ENCODE data around the gene TIMM50.

TIMM50 gene

DNA sequence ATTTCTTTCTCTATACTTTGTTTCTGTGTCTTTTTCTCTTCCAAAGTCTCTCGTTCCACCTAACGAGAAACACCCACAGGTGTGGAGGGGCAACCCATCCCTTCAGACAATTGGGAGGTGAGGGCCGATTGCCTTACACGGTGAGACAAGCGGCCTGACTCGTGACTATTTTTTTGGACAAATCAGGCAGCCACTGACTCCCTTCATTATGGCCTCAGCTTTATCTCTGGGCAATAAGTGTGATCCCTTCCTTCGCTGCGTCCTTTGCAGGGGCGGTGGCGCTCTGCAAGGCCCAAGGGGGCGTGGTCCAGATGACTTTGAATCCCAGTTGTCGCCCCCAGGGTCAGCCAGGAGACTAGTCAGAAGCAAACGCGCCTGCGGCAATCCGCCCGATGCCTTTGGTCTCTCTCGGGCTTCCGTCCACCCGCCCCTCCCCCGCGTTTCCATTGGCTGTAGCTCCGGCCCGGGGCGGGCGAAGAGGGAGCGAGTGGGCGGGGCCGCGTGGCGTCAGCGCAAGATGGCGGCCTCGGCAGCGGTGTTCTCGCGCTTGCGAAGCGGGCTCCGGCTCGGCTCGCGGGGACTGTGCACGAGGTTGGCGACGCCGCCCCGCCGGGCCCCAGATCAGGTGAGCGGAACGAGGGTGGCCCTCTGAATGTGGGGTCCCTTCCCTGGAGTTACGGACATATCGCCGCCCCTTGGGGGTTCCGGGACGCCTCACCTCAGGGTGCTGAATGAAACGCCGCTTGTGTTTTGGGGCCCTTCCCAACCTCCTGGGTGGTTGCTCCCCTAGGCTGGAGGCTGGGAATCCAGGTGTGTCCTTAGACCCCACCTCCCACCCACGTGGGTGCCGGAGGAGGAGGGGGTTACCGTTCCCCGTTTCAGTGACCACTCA, at the start of gene TIMM50:
TSS of gene TIMM50 (plus strand) at position 502 of the 892 bp plus-strand sequence. CDS start at position 518, 16 bp downstream.
- peak; percentile 95 for DNase-seq (ENCODE audit: low read depth, low spot score)
- Histone ChIP-seq H3K27ac (ENCODE audit: low read length) (no peak within 1 kb of the TSS), H3K36me3 (ENCODE audit: control insufficient read depth, insufficient read depth, low read length) (peaks cover 12% of the 10 kb centered on the region), H3K4me3 (ENCODE audit: low read length) (peak within 1 kb of the TSS; percentile 80), H3K27me3 (ENCODE audit: control insufficient read depth, insufficient read depth, low read length) (no peaks in the 10 kb centered on the region), H3K9me3 (ENCODE audit: control insufficient read depth, insufficient read depth, low read length) (no peaks in the 10 kb centered on the region), H3K4me1 (ENCODE audit: control insufficient read depth, insufficient read depth, low read length) (0 out of 2 replicates have a peak, but pooled peaks cover 2% of the 10 kb centered on the region)
- WGBS (ENCODE audit: insufficient coverage, insufficient read length), result no CpG with 5 or more reads among the region's 62 CpGs

- no peak for DNase-seq (ENCODE audit: low read depth, low spot score)
- H3K27me3 ChIP-seq (ENCODE audit: control insufficient read depth, insufficient read depth, low read length), result no peaks in the 10 kb centered on the region
- H3K9me3 ChIP-seq (ENCODE audit: control insufficient read depth, insufficient read depth, low read length), result no peaks in the 10 kb centered on the region
- H3K36me3 ChIP-seq (ENCODE audit: control insufficient read depth, insufficient read depth, low read length), result peaks cover 20% of the 10 kb centered on the region
- WGBS (ENCODE audit: insufficient coverage, insufficient read length), result no CpG with 5 or more reads among the region's 8 CpGs
- H3K4me1 ChIP-seq (ENCODE audit: control insufficient read depth, insufficient read depth, low read length), result peaks cover 6% of the 10 kb centered on the region
- no peak overlapping the region for H3K4me3 ChIP-seq (ENCODE audit: low read length)
- no peak overlapping the region for H3K27ac ChIP-seq (ENCODE audit: low read length)
Measured at GRCh38 chr19:39432677-39433025, 48.0 kb upstream of the TIMM50 start.

GRCh38 chr19:39433480-39434079, 47.1 kb upstream of the TIMM50 start:
- Histone ChIP-seq H3K9me3 (ENCODE audit: control insufficient read depth, insufficient read depth, low read length) (no peaks in the 10 kb centered on the region), H3K4me1 (ENCODE audit: control insufficient read depth, insufficient read depth, low read length) (peaks cover 7% of the 10 kb centered on the region), H3K27me3 (ENCODE audit: control insufficient read depth, insufficient read depth, low read length) (no peaks in the 10 kb centered on the region), H3K36me3 (ENCODE audit: control insufficient read depth, insufficient read depth, low read length) (peaks cover 20% of the 10 kb centered on the region), H3K27ac (ENCODE audit: low read length) (no peak overlapping the region), H3K4me3 (ENCODE audit: low read length) (no peak overlapping the region)
- no peak for DNase-seq (ENCODE audit: low read depth, low spot score)
- WGBS (ENCODE audit: insufficient coverage, insufficient read length), result no CpG with 5 or more reads among the region's 8 CpGs

- Histone ChIP-seq H3K4me3 (ENCODE audit: low read length) (peak overlapping the region; percentile 65; the same call in 1 of the 2 replicates), H3K4me1 (ENCODE audit: control insufficient read depth, insufficient read depth, low read length) (peaks cover 3% of the 10 kb centered on the region; the same call in 1 of the 2 replicates), H3K9me3 (ENCODE audit: control insufficient read depth, insufficient read depth, low read length) (no peaks in the 10 kb centered on the region), H3K27ac (ENCODE audit: low read length) (no peak overlapping the region), H3K27me3 (ENCODE audit: control insufficient read depth, insufficient read depth, low read length) (no peaks in the 10 kb centered on the region), H3K36me3 (ENCODE audit: control insufficient read depth, insufficient read depth, low read length) (peaks cover 20% of the 10 kb centered on the region)
- DNase-seq (ENCODE audit: low read depth, low spot score), result no peak
- WGBS (ENCODE audit: insufficient coverage, insufficient read length), result no CpG with 5 or more reads among the region's 10 CpGs
Measured at GRCh38 chr19:39434123-39435076, 46.2 kb upstream of the TIMM50 start.

- Histone ChIP-seq H3K4me1 (ENCODE audit: control insufficient read depth, insufficient read depth, low read length) (peaks cover 3% of the 10 kb centered on the region; the same call in 1 of the 2 replicates), H3K27ac (ENCODE audit: low read length) (no peak within 1 kb of the TSS), H3K36me3 (ENCODE audit: control insufficient read depth, insufficient read depth, low read length) (peaks cover 20% of the 10 kb centered on the region), H3K4me3 (ENCODE audit: low read length) (peak within 1 kb of the TSS; percentile 65), H3K9me3 (ENCODE audit: control insufficient read depth, insufficient read depth, low read length) (no peaks in the 10 kb centered on the region), H3K27me3 (ENCODE audit: control insufficient read depth, insufficient read depth, low read length) (no peaks in the 10 kb centered on the region)
- WGBS (ENCODE audit: insufficient coverage, insufficient read length), result no CpG with 5 or more reads among the region's 61 CpGs
- no peak for DNase-seq (ENCODE audit: low read depth, low spot score)
Measured at GRCh38 chr19:39435499-39436349, 44.9 kb upstream of the TIMM50 start, which contains the start of gene RPS16. Gene RPS16 (minus strand): TSS chr19:39435949. CDS start chr19:39435895, 54 bp downstream.

DNA sequence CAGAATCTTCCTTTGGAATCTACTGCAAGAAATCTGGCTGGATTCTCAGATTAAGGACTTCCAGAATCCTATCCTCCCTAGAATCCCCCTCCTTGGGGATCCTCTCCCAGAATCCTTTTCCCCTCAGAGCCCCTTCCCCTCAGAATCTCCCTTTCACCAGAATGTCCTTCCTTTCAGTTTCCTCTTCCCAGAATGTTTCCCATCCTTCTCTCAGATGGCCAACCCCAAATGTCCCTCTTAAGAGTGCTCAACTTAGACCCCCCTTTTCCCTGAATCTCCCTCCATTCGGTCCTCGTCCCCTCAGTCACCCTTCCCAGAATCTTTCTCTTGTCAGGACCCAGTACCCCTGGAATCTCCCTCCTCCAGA, 44.3 kb upstream of the TIMM50 start:
- no CpG with 5 or more reads among the region's 2 CpGs for WGBS (ENCODE audit: insufficient coverage, insufficient read length)
- H3K9me3 ChIP-seq (ENCODE audit: control insufficient read depth, insufficient read depth, low read length), result no peaks in the 10 kb centered on the region
- H3K4me1 ChIP-seq (ENCODE audit: control insufficient read depth, insufficient read depth, low read length), result peaks cover 3% of the 10 kb centered on the region; the same call in 1 of the 2 replicates
- peak overlapping the region; percentile 40; the same call in 1 of the 2 replicates for H3K4me3 ChIP-seq (ENCODE audit: low read length)
- H3K27me3 ChIP-seq (ENCODE audit: control insufficient read depth, insufficient read depth, low read length), result no peaks in the 10 kb centered on the region
- no peak for DNase-seq (ENCODE audit: low read depth, low spot score)
- H3K27ac ChIP-seq (ENCODE audit: low read length), result no peak overlapping the region
- peaks cover 20% of the 10 kb centered on the region for H3K36me3 ChIP-seq (ENCODE audit: control insufficient read depth, insufficient read depth, low read length)

GRCh38 chr19:39438270-39438934, 42.2 kb upstream of the TIMM50 start:
- H3K27me3 ChIP-seq (ENCODE audit: control insufficient read depth, insufficient read depth, low read length), result no peaks in the 10 kb centered on the region
- H3K36me3 ChIP-seq (ENCODE audit: control insufficient read depth, insufficient read depth, low read length), result peaks cover 9% of the 10 kb centered on the region
- no peak for DNase-seq (ENCODE audit: low read depth, low spot score)
- WGBS (ENCODE audit: insufficient coverage, insufficient read length), result no CpG with 5 or more reads among the region's 9 CpGs
- H3K9me3 ChIP-seq (ENCODE audit: control insufficient read depth, insufficient read depth, low read length), result no peaks in the 10 kb centered on the region
- no peak overlapping the region for H3K4me3 ChIP-seq (ENCODE audit: low read length)
- no peak overlapping the region for H3K27ac ChIP-seq (ENCODE audit: low read length)
- H3K4me1 ChIP-seq (ENCODE audit: control insufficient read depth, insufficient read depth, low read length), result peaks cover 3% of the 10 kb centered on the region; the same call in 1 of the 2 replicates

DNA sequence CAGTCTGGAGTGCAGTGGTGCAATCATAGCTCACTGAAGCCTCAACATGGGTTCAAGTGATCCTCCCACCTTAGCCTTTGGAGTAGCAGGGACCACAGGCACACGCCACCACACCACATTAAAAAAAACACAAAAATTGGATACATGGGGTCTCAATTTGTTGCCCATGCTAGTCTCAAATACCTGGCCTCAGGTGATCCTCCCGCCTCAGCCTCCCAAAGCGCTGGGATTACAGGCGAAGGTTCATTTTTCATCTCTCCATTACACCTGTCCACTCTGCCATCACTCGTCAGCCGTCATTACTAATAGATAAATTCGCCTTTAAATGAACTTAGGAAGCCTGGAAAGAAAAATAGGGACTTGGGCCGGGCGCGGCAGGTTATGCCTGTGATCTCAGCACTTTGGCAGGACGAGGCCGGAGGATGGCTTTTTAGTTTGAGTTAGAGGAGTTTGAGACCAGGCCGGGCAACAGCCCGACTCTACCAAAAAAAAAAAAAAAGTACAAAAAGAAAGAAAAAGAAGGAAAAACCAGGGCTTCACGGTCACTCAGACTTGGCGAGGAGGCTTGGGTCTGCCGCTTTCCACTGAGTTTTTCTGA, 35.9 kb upstream of the TIMM50 start:
- Histone ChIP-seq H3K9me3 (ENCODE audit: control insufficient read depth, insufficient read depth, low read length) (no peaks in the 10 kb centered on the region), H3K4me1 (ENCODE audit: control insufficient read depth, insufficient read depth, low read length) (0 out of 2 replicates have a peak, but pooled peaks cover 1% of the 10 kb centered on the region), H3K27ac (ENCODE audit: low read length) (no peak overlapping the region), H3K4me3 (ENCODE audit: low read length) (peak overlapping the region; percentile 49), H3K36me3 (ENCODE audit: control insufficient read depth, insufficient read depth, low read length) (0 out of 2 replicates have a peak, but pooled peaks cover 7% of the 10 kb centered on the region), H3K27me3 (ENCODE audit: control insufficient read depth, insufficient read depth, low read length) (no peaks in the 10 kb centered on the region)
- WGBS (ENCODE audit: insufficient coverage, insufficient read length), result no CpG with 5 or more reads among the region's 17 CpGs
- no peak for DNase-seq (ENCODE audit: low read depth, low spot score)
